ENCODE measurements around the gene RABL3.

RABL3 gene

DNA sequence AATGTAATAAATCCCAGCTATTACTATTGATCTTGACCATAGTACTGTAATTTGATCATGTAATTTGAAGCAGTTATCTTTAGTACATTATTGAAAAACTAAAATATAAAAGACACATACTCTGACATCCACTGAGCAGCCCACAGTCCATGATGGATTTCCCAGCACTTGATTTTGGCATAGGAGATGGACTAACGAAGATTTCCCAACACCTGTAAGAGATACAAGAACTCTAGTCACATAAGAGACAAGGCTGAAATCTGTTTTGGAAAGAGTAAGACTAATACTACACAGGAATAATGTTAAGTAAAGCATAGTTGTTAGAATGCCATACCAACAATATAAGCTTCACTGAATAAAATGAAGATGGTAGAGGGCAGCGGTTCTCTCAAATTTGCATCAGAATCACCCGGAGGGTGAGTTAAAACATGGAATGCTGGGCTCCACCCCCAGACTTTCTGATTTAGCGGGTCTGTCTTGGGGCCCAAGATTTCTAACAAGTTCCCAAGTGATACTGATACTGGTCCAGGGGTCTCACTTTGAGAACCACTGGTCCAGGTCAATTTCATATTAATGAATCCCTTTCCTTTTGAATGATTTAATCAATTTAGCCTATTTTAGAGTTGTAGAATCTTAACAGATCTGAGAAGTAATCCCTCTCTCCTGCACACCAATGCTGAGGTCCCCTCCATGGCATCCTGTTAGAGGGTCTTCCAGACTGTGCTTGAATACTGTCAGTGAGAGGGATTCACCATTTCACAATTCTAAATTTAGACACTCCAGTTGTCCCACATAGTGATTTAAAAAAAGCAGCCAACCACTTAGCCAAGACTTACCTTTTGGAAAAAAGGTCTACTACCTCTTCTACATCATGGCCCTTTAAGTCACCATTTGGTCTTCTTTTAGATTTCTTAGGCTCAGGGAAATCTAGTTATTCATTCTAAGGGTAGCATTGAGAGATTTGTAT is 11.5 kb downstream of the RABL3 start:
- DNase-seq: no peak
- TF ChIP-seq GATA1 (IDR thresholded peaks at IDR 0.05; ENCODE audit: low read depth, low read length): no peak
- no peak for TF ChIP-seq POLR2A (IDR thresholded peaks at IDR 0.05; ENCODE audit: low read length)

DNA sequence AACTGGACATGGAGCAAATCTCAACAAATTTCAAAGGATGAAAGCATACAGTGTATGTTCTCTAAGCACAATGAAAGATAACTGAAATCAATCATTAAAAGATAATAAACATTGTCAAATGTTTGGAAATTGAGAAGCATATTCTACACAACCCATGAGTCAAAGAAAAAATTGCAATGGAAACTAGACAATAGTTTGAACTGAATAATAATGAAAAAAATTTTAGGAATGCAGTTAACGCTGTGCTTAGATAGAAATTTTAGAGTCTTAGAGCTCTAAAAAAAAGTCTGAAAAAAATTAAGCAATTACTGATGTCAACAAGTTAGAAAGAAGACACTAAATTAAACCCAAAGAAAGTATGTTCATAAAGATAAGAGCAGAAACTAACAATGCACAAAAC is 15.5 kb downstream of the RABL3 start:
- DNase-seq: no peak
- TF ChIP-seq POLR2A (IDR thresholded peaks at IDR 0.05; ENCODE audit: low read length) (no peak), GATA1 (IDR thresholded peaks at IDR 0.05; ENCODE audit: low read depth, low read length) (no peak)

DNA sequence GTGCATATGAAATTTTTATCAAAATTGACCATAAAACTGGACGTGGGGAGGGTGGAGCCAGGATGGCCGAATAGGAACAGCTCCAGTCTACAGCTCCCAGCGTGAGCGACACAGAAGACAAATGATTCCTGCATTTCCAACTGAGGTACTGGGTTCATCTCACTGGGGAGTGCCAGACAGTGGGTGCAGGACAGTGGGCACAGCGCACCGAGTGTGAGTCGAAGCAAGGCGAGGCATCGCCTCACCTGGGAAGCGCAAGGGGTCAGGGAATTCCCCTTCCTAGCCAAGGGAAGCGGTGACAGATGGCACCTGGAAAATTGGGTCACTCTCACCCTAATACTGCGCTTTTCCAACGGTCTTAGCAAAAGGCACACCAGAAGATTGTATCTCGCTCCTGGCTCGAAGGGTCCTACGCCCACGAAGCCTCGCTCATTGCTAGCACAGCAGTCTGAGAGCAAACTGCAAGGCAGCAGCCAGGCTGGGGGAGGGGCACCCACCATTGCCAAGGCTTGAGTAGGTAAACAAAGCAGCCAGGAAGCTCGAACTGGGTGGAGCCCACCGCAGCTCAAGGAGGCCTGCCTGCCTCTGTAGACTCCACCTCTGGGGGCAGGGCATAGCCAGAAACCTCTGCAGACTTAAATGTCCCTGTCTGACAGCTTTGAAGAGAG is 23.0 kb downstream of the RABL3 start:
- peak in 1 of 2 experiments; percentile 16 for DNase-seq

DNA sequence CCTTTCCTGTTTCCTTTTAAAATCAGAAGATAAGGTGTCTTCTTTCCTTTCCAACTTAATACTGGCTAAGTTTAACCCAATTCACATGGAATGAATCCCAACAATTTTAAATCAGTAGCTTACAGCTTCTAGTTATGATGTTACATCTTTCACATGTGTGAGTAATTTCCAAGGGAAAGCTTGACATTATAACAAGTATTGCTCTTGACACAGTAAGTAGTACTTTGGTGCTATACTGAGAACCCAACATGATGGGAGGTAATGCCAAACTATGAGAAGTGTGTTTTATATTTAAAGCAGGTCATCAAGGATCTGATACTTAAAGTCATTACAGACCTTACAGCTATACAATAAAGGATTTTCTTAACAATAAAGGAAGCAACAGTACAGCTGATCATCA is 29.1 kb downstream of the RABL3 start:
- no peak for DNase-seq

DNA sequence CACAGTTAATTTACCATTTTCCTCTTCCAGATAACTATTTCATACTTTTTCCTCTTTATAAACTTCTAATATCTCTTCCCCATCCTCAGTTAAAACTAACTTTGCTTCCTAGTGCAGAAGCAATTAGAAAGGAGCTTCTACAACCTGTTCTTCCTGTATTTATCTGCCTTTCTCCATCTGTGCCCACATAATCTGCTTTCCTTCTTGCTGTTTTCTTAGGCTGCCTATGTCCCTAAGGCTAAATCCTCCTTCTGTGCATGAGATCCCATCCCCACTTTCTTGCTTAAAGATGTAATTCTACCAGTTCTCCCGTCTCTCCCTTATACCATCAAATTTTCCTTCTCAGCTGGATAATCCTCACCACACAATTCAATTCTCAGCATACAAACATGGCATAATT is 31.9 kb downstream of the RABL3 start:
- no peak for TF ChIP-seq POLR2A (IDR thresholded peaks at IDR 0.05; ENCODE audit: low read length)
- no peak for TF ChIP-seq GATA1 (IDR thresholded peaks at IDR 0.05; ENCODE audit: low read depth, low read length)
- DNase-seq: no peak

More for the DNA sequence above, 29.1 kb downstream of the RABL3 start:
- TF ChIP-seq GATA1 (IDR thresholded peaks at IDR 0.05; ENCODE audit: low read depth, low read length) (no peak), POLR2A (IDR thresholded peaks at IDR 0.05; ENCODE audit: low read length) (no peak)

DNA sequence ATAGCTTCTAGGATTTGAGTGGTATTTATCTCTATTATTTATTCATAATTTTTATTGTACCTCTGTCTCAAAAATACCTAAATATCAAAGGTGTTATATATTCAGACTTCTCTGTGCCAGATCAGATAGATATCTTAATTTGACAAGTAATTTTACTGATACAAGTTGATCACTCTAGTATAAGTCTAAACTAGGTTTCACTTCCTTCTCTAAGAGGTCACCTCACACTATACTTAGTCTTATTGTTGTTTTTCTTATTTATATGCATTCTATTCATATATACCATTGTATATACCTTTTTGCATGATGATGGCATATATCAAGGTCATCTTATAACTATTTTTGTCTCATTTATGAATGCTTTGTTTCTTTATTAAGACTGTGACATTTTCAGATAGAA is 33.9 kb downstream of the RABL3 start:
- TF ChIP-seq GATA1 (IDR thresholded peaks at IDR 0.05; ENCODE audit: low read depth, low read length) (no peak), POLR2A (IDR thresholded peaks at IDR 0.05; ENCODE audit: low read length) (no peak)
- DNase-seq: no peak

DNA sequence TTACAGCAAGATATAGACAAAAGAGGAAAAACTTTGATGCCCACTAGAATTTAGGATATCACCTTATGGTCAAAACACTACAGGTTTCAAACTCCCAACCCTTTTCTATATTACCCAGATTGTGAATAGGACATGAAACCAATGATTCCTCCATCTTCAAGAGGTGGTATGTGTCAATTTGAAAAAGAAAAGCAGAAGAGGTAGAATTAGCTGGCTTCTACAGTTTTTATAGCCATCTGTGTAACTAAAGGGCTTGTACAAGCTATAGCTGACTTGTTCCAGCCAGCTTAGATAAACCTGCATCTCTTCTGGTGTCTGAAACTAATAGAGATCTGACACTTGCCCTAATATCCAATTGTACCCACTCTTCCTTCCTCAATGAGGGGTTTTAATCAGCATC is 35.4 kb downstream of the RABL3 start:
- TF ChIP-seq GATA1 (IDR thresholded peaks at IDR 0.05; ENCODE audit: low read depth, low read length) (no peak), POLR2A (IDR thresholded peaks at IDR 0.05; ENCODE audit: low read length) (no peak)
- no peak for DNase-seq

DNA sequence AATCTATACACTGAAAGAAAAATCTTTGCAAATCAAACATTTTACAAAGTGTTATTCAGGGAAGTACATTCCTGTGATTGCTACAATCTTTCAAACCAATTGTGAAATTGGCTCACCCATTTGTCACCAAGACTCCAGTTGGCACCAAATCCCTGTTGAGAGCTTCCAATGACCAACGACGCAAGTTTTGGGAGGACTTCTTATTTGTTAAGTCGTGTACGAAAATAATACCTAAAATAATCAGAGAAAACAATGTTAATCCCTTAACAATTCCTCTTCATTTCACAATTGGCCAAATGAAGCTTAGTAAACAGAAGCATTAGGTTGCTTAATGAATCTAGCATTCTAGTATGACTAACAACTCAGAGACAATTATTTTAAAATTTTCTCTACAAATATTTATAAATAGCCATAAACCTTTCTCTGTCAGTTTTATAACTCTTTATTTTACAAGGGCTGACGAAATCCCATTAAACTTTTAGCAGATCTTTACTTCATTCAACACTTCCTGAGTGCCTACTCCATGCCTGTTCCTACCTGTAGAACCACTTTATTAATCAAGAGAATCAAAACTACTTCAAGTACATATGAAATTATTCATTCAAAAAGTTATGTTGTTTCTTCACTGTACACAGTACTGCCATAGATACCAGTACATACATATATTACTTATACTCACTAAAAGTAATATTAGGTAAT is 36.3 kb downstream of the RABL3 start:
- no peak for DNase-seq
- TF ChIP-seq POLR2A (IDR thresholded peaks at IDR 0.05; ENCODE audit: low read length) (no peak), GATA1 (IDR thresholded peaks at IDR 0.05; ENCODE audit: low read depth, low read length) (no peak)

DNA sequence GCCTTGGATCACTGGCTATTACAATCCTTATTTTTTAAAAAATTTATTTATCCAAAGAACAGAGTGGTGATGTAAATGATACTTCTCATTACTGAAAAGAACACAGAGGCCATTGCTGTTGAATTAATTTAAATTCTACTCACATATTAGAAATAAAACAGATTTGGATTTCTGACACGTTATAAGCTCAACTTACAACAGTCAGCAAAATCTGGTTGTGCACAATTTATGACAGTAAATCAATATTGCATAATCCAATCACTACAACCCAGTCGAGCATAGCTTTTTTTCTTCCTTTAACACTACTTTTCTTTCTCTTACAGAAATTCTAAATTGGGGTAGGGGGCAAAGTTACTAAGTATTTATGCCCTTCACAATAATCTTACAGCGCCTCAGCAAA is 43.0 kb downstream of the RABL3 start:
- TF ChIP-seq GATA1 (IDR thresholded peaks at IDR 0.05; ENCODE audit: low read depth, low read length) (no peak), POLR2A (IDR thresholded peaks at IDR 0.05; ENCODE audit: low read length) (no peak)
- DNase-seq: no peak

DNA sequence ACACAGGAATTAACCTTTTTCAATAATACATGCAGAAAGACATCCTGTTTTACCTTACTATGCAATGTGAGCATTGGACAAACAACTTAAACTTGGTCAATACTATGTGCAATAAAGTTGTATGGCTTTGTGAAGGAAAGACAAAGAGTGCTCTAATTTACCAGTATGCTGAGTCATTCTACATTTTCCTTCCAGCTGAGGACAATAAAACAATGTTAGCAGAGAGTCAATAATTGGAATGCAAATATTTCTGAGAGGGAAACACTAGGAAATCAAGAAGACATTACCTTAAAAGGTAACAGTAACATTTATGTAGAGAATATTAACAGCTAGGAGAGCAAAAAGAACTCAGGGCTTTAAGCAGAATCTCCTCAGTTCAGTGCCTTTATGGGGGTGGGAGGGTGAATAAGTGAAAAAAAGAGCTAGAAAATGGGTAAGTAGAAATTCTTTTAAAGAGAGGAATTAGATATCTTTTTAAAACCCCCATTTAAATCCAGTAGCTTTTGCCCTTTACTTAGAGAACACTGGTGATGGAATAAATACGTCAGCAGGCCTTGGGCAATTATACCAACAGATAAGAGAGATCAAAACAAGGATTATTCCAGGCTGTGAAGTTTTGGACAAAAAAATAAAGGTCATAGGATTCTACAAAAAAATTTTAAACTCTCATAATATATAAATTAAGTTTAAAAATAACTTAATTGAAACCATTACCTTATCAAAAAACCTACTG is 48.7 kb downstream of the RABL3 start:
- DNase-seq: peak in 1 of 2 experiments; percentile 13
- no peak for TF ChIP-seq GATA1 (IDR thresholded peaks at IDR 0.05; ENCODE audit: low read depth, low read length)
- TF ChIP-seq POLR2A (IDR thresholded peaks at IDR 0.05; ENCODE audit: low read length): no peak

DNA sequence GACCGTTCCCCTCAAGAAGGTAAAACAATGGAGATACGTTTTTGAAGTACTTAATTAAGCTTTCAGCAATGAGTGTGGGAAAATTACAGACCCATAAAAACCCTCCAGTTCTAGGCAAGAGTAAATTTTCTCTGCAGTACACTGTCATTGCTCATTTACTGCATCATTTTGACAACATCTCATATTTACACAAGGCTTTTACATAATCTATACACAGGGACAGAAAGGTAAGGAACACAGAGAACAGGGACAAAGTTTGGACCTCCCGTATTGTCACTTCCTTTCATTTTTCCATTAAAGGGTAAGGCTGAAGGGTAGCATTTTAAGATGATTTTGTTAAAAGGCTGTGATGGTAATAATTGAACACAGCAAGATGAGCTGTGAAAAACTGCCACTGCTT is 52.9 kb downstream of the RABL3 start:
- DNase-seq: no peak
- TF ChIP-seq GATA1 (IDR thresholded peaks at IDR 0.05; ENCODE audit: low read depth, low read length): no peak
- no peak for TF ChIP-seq POLR2A (IDR thresholded peaks at IDR 0.05; ENCODE audit: low read length)

DNA sequence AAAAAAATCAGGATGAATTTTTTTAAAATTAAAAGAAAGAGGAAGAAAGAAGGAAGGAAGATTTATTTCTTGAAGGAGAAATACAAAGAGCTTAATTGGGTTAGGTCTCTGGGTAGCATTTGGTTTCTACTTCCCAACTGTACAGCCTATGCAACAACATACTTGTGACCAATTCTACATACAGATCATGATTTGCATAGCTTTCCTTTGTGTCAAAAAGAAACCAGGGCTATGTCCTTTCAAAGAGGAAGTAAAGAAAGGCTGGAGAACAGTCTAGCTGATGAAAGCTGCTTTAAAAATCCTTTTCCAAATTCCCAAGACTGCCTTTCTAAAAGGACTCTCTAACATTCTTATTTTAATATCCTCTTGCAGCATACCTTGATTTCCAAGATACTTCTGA is 54.2 kb downstream of the RABL3 start:
- no peak for TF ChIP-seq POLR2A (IDR thresholded peaks at IDR 0.05; ENCODE audit: low read length)
- TF ChIP-seq GATA1 (IDR thresholded peaks at IDR 0.05; ENCODE audit: low read depth, low read length): no peak
- no peak for DNase-seq

DNA sequence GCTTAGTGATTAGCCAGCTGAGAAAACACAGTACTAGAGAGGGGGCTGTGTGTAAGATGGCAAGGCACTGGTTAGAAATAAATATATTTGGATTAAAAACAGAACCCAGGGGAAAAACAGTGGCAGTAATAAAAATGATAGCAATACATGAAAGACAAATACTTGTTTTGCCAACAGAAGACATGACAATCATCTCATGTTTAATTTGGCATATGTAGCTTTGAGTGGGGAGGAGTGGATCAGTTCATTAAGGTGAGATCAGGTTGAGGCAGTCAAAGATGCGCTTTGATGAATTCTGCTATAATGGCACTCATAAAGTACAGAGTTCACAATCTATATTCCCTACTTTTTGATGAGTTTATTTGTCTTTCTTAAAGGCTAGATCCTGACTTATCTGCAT is 56.9 kb downstream of the RABL3 start:
- TF ChIP-seq POLR2A (IDR thresholded peaks at IDR 0.05; ENCODE audit: low read length) (no peak), GATA1 (IDR thresholded peaks at IDR 0.05; ENCODE audit: low read depth, low read length) (no peak)
- no peak for DNase-seq

DNA sequence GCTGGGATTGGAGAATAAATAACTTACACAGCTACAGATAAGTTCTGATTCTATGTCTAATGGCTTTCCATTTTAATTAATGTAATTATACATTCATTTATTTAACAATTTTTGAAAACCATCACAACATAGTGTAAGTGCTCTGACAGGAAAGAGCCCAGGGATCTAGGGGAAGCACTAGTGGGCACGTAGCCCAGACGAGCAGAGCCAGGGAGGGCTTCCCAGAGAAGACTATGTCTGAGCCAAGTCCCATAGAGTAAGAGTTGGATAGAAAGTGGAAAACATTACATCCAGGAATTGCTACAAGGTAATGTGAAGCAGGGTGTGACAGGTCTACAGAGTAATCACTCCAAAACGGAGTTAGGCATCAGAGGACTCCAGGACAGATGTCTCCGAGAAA is 57.4 kb downstream of the RABL3 start:
- TF ChIP-seq POLR2A (IDR thresholded peaks at IDR 0.05; ENCODE audit: low read length) (no peak), GATA1 (IDR thresholded peaks at IDR 0.05; ENCODE audit: low read depth, low read length) (no peak)
- DNase-seq: no peak
